Stomach (tissue), 4 donors: Measurements from ENCODE around the gene ST6GALNAC3.

Experiments used
- CTCF ChIP-seq, 7 experiments: fragments of 450-650 bp in 4 of 7; fragments of 200-600 bp in 3 of 7; sonication (generic) in 3 of 7; IDR thresholded peaks; one replicate each; pipeline ENCODE4 v1.5.1; 2016 to 2019; ENCODE audit warnings: antibody characterized with exemption in 7 of 7, control low read depth in 2 of 7, mild to moderate bottlenecking in 1 of 7
- EP300 ChIP-seq: sonication (generic); formaldehyde crosslinking; IDR thresholded peaks from one replicate; pipeline ENCODE4 v1.6.1; 2017; ENCODE audit warnings: antibody characterized with exemption

- TF ChIP-seq EP300 (no peak), CTCF (IDR thresholded peaks at IDR 0.05) (no peak)
Measured at GRCh38 chr1:76093522-76094312, 19.2 kb downstream of the ST6GALNAC3 start.
